ENCODE measurements around the gene ZNF266.

DNA sequence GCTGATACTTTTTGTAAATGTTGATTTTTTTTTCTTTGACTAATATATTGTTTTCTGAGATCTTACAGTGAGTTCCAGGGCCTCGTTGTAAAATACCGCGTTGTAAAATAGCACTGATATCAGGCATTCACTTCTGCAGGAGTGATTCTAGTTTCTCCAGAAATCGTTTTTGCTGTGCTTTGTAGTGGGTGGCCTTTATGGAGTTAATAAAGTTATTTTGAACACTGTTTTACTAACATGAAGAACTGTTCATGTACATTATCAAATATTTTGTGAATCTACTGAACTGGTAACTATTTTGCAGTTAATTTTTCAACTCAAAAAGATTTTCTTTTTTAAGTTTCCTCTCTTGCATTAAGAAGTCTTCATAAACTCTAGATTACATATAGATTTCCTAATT is 985 bp upstream of the ZNF266 start:
- TF ChIP-seq, protein P1, sequence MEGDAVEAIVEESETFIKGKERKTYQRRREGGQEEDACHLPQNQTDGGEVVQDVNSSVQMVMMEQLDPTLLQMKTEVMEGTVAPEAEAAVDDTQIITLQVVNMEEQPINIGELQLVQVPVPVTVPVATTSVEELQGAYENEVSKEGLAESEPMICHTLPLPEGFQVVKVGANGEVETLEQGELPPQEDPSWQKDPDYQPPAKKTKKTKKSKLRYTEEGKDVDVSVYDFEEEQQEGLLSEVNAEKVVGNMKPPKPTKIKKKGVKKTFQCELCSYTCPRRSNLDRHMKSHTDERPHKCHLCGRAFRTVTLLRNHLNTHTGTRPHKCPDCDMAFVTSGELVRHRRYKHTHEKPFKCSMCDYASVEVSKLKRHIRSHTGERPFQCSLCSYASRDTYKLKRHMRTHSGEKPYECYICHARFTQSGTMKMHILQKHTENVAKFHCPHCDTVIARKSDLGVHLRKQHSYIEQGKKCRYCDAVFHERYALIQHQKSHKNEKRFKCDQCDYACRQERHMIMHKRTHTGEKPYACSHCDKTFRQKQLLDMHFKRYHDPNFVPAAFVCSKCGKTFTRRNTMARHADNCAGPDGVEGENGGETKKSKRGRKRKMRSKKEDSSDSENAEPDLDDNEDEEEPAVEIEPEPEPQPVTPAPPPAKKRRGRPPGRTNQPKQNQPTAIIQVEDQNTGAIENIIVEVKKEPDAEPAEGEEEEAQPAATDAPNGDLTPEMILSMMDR (optimal IDR thresholded peaks at IDR 0.05 in 1 of 3, IDR thresholded peaks at IDR 0.05 in 1 of 3, conservative IDR thresholded peaks at IDR 0.05 in 1 of 3; ENCODE audit: extremely low read depth in 1 of 3, insufficient read depth in 2 of 3, low read length in 3 of 3) = no peak
- no peak for TF ChIP-seq EZH2 (IDR thresholded peaks at IDR 0.05; ENCODE audit: low read length)
